ENCODE results near the gene CEACAM18.
"Not testable (repeated sequence)": the region's sequence is repeated elsewhere in the genome, so short reads cannot be mapped to it uniquely, and the experiment has no call there.

CEACAM18 gene

GRCh38 chr19:51478381-51479234, at the start of gene CEACAM18:
TSS of gene CEACAM18 (plus strand) at chr19:51478539.
- DNase-seq, result no peak

GRCh38 chr19:51430221-51430620, 48.1 kb upstream of the CEACAM18 start:
- no peak for DNase-seq

- no peak for DNase-seq
Measured at GRCh38 chr19:51431124-51431523, 47.2 kb upstream of the CEACAM18 start.

- no peak for DNase-seq
Measured at GRCh38 chr19:51433043-51433442, 45.3 kb upstream of the CEACAM18 start.

- DNase-seq, result no peak
Measured at GRCh38 chr19:51434456-51434855, 43.9 kb upstream of the CEACAM18 start.

GRCh38 chr19:51439021-51439465, 39.3 kb upstream of the CEACAM18 start:
- DNase-seq, result peak; percentile 39

GRCh38 chr19:51440052-51440451, 38.3 kb upstream of the CEACAM18 start:
- DNase-seq, result no peak

GRCh38 chr19:51440846-51441409, 37.4 kb upstream of the CEACAM18 start:
- peak; percentile 48 for DNase-seq

GRCh38 chr19:51441410-51442390, 36.6 kb upstream of the CEACAM18 start:
- DNase-seq, result no peak

GRCh38 chr19:51447510-51447909, 30.8 kb upstream of the CEACAM18 start:
- DNase-seq, result not testable (repeated sequence)

- DNase-seq, result no peak
Measured at GRCh38 chr19:51448011-51448410, 30.3 kb upstream of the CEACAM18 start.

- DNase-seq, result peak; percentile 92
Measured at GRCh38 chr19:51448411-51449016, 29.8 kb upstream of the CEACAM18 start.

GRCh38 chr19:51450730-51451307, 27.5 kb upstream of the CEACAM18 start:
- no peak for DNase-seq

GRCh38 chr19:51456541-51457290, 21.6 kb upstream of the CEACAM18 start:
- no peak for DNase-seq

GRCh38 chr19:51457351-51458013, 20.9 kb upstream of the CEACAM18 start:
- DNase-seq, result no peak

GRCh38 chr19:51458051-51458645, 20.2 kb upstream of the CEACAM18 start, which contains the start of gene SIGLEC8:
TSS of gene SIGLEC8 (minus strand) at chr19:51458454. CDS start at chr19:51458387, 67 bp downstream.
- no peak for DNase-seq

GRCh38 chr19:51458899-51459505, 19.3 kb upstream of the CEACAM18 start:
- no peak for DNase-seq

- peak; percentile 85 for DNase-seq
Measured at GRCh38 chr19:51460164-51460992, 18.0 kb upstream of the CEACAM18 start.

GRCh38 chr19:51461723-51462161, 16.6 kb upstream of the CEACAM18 start:
- no peak for DNase-seq

All from OCI-M1 (cell line).